SK-N-SH treated with all-trans-retinoic acid at 6 μM for 48 hours (cell line): Measurements from ENCODE around the gene TDRKH.

ENCODE experiments used
- ATAC-seq: fragments of 200-7000 bp; cut with Tn5 transposase; 3 replicates; pipeline ENCODE4 v1.9.1; 2020; ENCODE audit warnings: mild to moderate bottlenecking, moderate library complexity
- ARNTL ChIP-seq: fragments of 450-650 bp; formaldehyde crosslinking; IDR thresholded peaks from 2 replicates; pipeline ENCODE4 v1.5.0; 2020; ENCODE audit warnings: low read depth, mild to moderate bottlenecking, moderate library complexity, borderline replicate concordance
- CREB5 ChIP-seq: fragments of 250-450 bp; sonication (Bioruptor Pico); IDR thresholded peaks from 2 replicates; pipeline ENCODE4 v1.5.1; 2020; ENCODE audit warnings: low read depth, mild to moderate bottlenecking, moderate library complexity
- CSDC2 ChIP-seq: fragments of 250-450 bp; sonication (Bioruptor Pico); IDR thresholded peaks from 2 replicates; pipeline ENCODE4 v1.5.0; 2020; ENCODE audit warnings: mild to moderate bottlenecking, moderate library complexity
- ESRRG ChIP-seq: fragments of 250-450 bp; sonication (Bioruptor Pico); IDR thresholded peaks from 2 replicates; pipeline ENCODE4 v1.6.1; 2021; ENCODE audit warnings: mild to moderate bottlenecking
- GLIS3 ChIP-seq: fragments of 250-450 bp; sonication (Bioruptor Pico); IDR thresholded peaks from 2 replicates; pipeline ENCODE4 v1.5.0; 2020; ENCODE audit warnings: mild to moderate bottlenecking, moderate library complexity
- ISL1 ChIP-seq: fragments of 250-450 bp; sonication (Bioruptor Pico); IDR thresholded peaks from 2 replicates; pipeline ENCODE4 v2.1.2; 2022; ENCODE audit warnings: mild to moderate bottlenecking, moderate library complexity
- OSR1 ChIP-seq: fragments of 250-450 bp; sonication (Bioruptor Pico); IDR thresholded peaks from 2 replicates; pipeline ENCODE4 v1.8.0; 2022; ENCODE audit warnings: moderate library complexity, mild to moderate bottlenecking, inconsistent platforms
- PATZ1 ChIP-seq: fragments of 250-450 bp; sonication (Bioruptor Pico); IDR thresholded peaks from 2 replicates; pipeline ENCODE4 v1.8.0; 2020; ENCODE audit warnings: mild to moderate bottlenecking, moderate library complexity, borderline replicate concordance
- POU6F1 ChIP-seq: fragments of 250-450 bp; sonication (Bioruptor Pico); IDR thresholded peaks from 2 replicates; pipeline ENCODE4 v1.8.0; 2021; ENCODE audit warnings: low read depth, mild to moderate bottlenecking, moderate library complexity, borderline replicate concordance
- PPARA ChIP-seq: fragments of 250-450 bp; sonication (Bioruptor Pico); IDR thresholded peaks from 2 replicates; pipeline ENCODE4 v1.5.0; 2020; ENCODE audit warnings: mild to moderate bottlenecking, borderline replicate concordance
- RARB ChIP-seq: fragments of 250-450 bp; sonication (Bioruptor Pico); IDR thresholded peaks from 2 replicates; pipeline ENCODE4 v1.8.0; 2021; ENCODE audit warnings: mild to moderate bottlenecking, moderate library complexity
- SNAI2 ChIP-seq: fragments of 250-450 bp; sonication (Bioruptor Pico); IDR thresholded peaks from 2 replicates; pipeline ENCODE4 v1.5.0; 2020; ENCODE audit warnings: mild to moderate bottlenecking, moderate library complexity
- TCF4 ChIP-seq: fragments of 250-450 bp; sonication (Bioruptor Pico); IDR thresholded peaks from 2 replicates; pipeline ENCODE4 v1.8.0; 2021; ENCODE audit warnings: mild to moderate bottlenecking, moderate library complexity, borderline replicate concordance
- TOX ChIP-seq: fragments of 250-450 bp; sonication (Bioruptor Pico); IDR thresholded peaks from 2 replicates; pipeline ENCODE4 v1.8.0; 2021; ENCODE audit warnings: mild to moderate bottlenecking, moderate library complexity, borderline replicate concordance
- ZC3H10 ChIP-seq: fragments of 250-450 bp; sonication (Bioruptor Pico); IDR thresholded peaks from 2 replicates; pipeline ENCODE4 v1.5.1; 2021; ENCODE audit warnings: mild to moderate bottlenecking, moderate library complexity
- ZFP3 ChIP-seq: fragments of 250-450 bp; sonication (Bioruptor Pico); IDR thresholded peaks from 2 replicates; pipeline ENCODE4 v1.5.0; 2020; ENCODE audit warnings: mild to moderate bottlenecking, moderate library complexity
- ZFP30 ChIP-seq: fragments of 450-650 bp; formaldehyde crosslinking; IDR thresholded peaks from 2 replicates; pipeline ENCODE4 v1.5.0; 2022; ENCODE audit warnings: mild to moderate bottlenecking, moderate library complexity
- ZNF565 ChIP-seq: fragments of 450-650 bp; formaldehyde crosslinking; conservative IDR thresholded peaks from 2 replicates; pipeline ENCODE4 v1.5.0; 2020; ENCODE audit warnings: low read depth, mild to moderate bottlenecking, moderate library complexity
- ZNF70 ChIP-seq: fragments of 450-650 bp; formaldehyde crosslinking; IDR thresholded peaks from 2 replicates; pipeline ENCODE4 v1.5.0; 2020; ENCODE audit warnings: mild to moderate bottlenecking, moderate library complexity
- ZNF8 ChIP-seq: fragments of 450-650 bp; formaldehyde crosslinking; IDR thresholded peaks from 2 replicates; pipeline ENCODE4 v1.5.0; 2020; ENCODE audit warnings: mild to moderate bottlenecking, moderate library complexity
- TF ChIP-seq, protein P1 (sequence below): fragments of 250-450 bp; sonication (Bioruptor Pico); IDR thresholded peaks from 2 replicates; pipeline ENCODE4 v1.5.1; 2021; ENCODE audit warnings: mild to moderate bottlenecking, moderate library complexity
- TF ChIP-seq, protein P2 (sequence below): fragments of 250-450 bp; sonication (Bioruptor Pico); IDR thresholded peaks from 2 replicates; pipeline ENCODE4 v1.5.0; 2020; ENCODE audit warnings: mild to moderate bottlenecking, moderate library complexity

The TDRKH gene

DNA sequence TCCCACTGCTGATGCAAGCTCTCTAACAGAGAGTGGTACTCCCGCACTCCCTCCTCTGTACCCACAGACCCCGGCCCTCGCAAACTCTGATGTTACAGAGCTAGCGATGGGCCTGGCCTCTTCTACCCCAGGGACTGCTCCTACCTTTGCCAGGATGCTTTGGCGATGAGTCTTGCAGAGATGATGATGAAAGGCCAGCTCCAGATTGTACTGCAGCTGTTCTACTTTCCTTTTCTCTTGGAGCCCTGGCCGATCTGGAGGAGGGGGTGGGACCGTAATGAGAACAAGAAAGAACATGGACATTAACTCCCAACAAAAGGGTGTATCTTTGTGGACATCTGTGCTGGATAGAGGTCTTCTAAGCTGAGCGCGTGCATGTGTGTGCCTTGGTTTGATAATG is 20.9 kb upstream of the TDRKH start:
- TF ChIP-seq SNAI2 (no peak), ARNTL (no peak), ZFP30 (no peak), ZNF70 (CRISPR knock-in tag) (no peak), ZNF8 (CRISPR knock-in tag) (no peak), ISL1 (CRISPR knock-in tag) (no peak), CREB5 (CRISPR knock-in tag) (no peak), TCF4 (CRISPR knock-in tag) (no peak), RARB (CRISPR knock-in tag) (no peak), GLIS3 (CRISPR knock-in tag) (no peak), PPARA (CRISPR knock-in tag) (no peak), TOX (CRISPR knock-in tag) (no peak), ESRRG (CRISPR knock-in tag) (no peak), ZFP3 (CRISPR knock-in tag) (no peak), ZNF565 (CRISPR knock-in tag) (no peak)
- ATAC-seq, result no peak

DNA sequence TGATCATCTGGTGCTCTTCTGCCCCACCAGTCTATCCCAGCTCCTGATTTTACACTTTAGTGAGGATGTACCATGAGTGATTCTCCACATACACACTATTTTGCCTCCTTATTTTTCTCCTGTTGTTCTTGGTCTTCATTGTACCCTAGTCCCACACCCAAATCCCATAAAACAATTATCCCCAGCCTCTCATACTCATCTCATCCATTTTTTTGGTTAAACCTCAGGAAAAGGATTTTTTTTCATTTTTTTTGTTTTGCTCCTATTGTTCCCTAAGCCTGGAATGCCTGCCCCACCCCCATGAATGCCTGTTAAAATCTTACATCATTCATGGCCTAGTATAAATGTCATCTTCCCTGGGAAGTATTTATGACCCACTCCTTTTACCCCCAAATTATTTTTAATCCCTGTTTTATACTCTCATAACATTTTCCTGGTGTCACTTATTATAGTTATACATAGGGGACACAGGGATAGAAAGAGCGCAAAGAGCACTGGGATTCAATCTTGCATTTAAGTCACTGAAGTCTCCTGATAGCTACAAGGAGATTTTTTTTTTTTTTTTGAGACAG is 19.8 kb upstream of the TDRKH start:
- TF ChIP-seq, protein P1, sequence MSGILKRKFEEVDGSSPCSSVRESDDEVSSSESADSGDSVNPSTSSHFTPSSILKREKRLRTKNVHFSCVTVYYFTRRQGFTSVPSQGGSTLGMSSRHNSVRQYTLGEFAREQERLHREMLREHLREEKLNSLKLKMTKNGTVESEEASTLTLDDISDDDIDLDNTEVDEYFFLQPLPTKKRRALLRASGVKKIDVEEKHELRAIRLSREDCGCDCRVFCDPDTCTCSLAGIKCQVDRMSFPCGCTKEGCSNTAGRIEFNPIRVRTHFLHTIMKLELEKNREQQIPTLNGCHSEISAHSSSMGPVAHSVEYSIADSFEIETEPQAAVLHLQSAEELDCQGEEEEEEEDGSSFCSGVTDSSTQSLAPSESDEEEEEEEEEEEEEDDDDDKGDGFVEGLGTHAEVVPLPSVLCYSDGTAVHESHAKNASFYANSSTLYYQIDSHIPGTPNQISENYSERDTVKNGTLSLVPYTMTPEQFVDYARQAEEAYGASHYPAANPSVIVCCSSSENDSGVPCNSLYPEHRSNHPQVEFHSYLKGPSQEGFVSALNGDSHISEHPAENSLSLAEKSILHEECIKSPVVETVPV (CRISPR knock-in tag), result no peak
- no peak for TF ChIP-seq POU6F1 (CRISPR knock-in tag)
- TF ChIP-seq, all 23 proteins: peak for 0
- no peak for ATAC-seq

DNA sequence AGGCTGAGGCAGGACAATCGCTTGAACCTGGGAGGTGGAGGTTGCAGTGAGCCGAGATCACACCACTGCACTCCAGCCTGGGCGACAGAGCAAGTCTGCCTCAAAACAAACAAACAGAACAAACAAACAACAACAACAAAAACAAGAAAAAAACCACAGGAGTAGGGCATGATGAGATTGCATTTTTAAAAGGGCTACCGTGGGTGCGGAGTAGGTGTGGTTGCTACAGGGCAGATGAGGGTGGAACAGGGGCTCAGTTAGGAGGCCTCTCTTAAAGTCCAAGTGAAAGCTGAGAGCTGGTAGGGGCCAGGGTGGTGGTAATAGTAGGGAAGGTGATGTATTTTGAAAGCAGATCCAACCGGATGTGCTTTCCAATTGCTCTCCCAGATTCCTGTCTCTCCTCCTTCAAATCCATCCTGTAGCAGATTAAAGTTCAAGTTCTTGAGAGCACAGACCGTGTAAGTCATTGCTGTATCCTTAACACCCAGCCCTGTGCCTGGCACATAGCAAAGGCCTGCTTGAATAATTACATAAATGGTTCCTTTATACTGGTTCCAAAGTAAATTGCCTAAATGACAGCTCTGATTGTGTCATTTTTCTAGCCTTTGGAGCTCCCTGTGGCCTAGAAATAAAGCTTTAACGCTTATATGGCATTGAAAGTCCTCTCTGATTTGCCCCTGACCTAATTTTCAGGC is 19.1 kb upstream of the TDRKH start:
- no peak for TF ChIP-seq OSR1 (CRISPR knock-in tag)
- no peak for TF ChIP-seq RARB (CRISPR knock-in tag)
- TF ChIP-seq SNAI2, result no peak
- no peak for TF ChIP-seq ZFP30
- no peak for TF ChIP-seq PPARA (CRISPR knock-in tag)
- TF ChIP-seq TCF4 (CRISPR knock-in tag), result no peak
- TF ChIP-seq, protein P1 (CRISPR knock-in tag), result no peak
- TF ChIP-seq ESRRG (CRISPR knock-in tag), result no peak
- no peak for TF ChIP-seq ZNF8 (CRISPR knock-in tag)
- TF ChIP-seq ZFP3 (CRISPR knock-in tag), result no peak
- no peak for TF ChIP-seq TOX (CRISPR knock-in tag)
- TF ChIP-seq, protein P2, sequence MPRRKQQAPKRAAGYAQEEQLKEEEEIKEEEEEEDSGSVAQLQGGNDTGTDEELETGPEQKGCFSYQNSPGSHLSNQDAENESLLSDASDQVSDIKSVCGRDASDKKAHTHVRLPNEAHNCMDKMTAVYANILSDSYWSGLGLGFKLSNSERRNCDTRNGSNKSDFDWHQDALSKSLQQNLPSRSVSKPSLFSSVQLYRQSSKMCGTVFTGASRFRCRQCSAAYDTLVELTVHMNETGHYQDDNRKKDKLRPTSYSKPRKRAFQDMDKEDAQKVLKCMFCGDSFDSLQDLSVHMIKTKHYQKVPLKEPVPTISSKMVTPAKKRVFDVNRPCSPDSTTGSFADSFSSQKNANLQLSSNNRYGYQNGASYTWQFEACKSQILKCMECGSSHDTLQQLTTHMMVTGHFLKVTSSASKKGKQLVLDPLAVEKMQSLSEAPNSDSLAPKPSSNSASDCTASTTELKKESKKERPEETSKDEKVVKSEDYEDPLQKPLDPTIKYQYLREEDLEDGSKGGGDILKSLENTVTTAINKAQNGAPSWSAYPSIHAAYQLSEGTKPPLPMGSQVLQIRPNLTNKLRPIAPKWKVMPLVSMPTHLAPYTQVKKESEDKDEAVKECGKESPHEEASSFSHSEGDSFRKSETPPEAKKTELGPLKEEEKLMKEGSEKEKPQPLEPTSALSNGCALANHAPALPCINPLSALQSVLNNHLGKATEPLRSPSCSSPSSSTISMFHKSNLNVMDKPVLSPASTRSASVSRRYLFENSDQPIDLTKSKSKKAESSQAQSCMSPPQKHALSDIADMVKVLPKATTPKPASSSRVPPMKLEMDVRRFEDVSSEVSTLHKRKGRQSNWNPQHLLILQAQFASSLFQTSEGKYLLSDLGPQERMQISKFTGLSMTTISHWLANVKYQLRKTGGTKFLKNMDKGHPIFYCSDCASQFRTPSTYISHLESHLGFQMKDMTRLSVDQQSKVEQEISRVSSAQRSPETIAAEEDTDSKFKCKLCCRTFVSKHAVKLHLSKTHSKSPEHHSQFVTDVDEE (CRISPR knock-in tag), result no peak
- no peak for TF ChIP-seq ZNF565 (CRISPR knock-in tag)
- no peak for TF ChIP-seq ISL1 (CRISPR knock-in tag)
- TF ChIP-seq ZNF70 (CRISPR knock-in tag), result no peak
- TF ChIP-seq PATZ1 (CRISPR knock-in tag), result no peak
- no peak for TF ChIP-seq CSDC2
- TF ChIP-seq ZC3H10, result no peak
- ATAC-seq, result no peak
